Measurements from ENCODE around the gene PSMA6. TPM values are rescaled to one million over a fixed set of nuclear protein-coding genes. Genes with fewer than 3 reads are reported as not detected.

PSMA6 gene
- total RNA-seq, 4 donors from 2014 or later = 62.7 to 175 (median 102) TPM

GRCh38 chr14:35306114-35306513, 13.9 kb downstream of the PSMA6 start:
- H3K4me3 ChIP-seq (ENCODE audit: low read depth, poor library complexity, severe bottlenecking) = no peak overlapping the region
- intact Hi-C loops (cut with DNase I; ENCODE audit: low total_unique reads) = no loop called here
- no peak for DNase-seq (ENCODE audit: low spot score in 2 of 2)
- 91 to 96% methylated on average over 5 of the region's 5 CpGs for WGBS, 2 donors
- no peak for TF ChIP-seq CTCF (IDR thresholded peaks at IDR 0.05)
- TF ChIP-seq POLR2A (IDR thresholded peaks at IDR 0.05) = no peak

GRCh38 chr14:35317820-35318219, 25.6 kb downstream of the PSMA6 start:
- H3K4me3 ChIP-seq (ENCODE audit: low read depth, poor library complexity, severe bottlenecking) = no peak overlapping the region
- WGBS, 2 donors = 97 to 100% methylated on average over 3 of the region's 3 CpGs
- no peak for DNase-seq (ENCODE audit: low spot score in 2 of 2)
- no peak for TF ChIP-seq CTCF (IDR thresholded peaks at IDR 0.05)
- no peak for TF ChIP-seq POLR2A (IDR thresholded peaks at IDR 0.05)
- intact Hi-C loops (cut with DNase I; ENCODE audit: low total_unique reads) = no loop called here

- TF ChIP-seq CTCF (IDR thresholded peaks at IDR 0.05) (no peak), POLR2A (IDR thresholded peaks at IDR 0.05) (no peak)
- intact Hi-C loops (cut with DNase I; ENCODE audit: low total_unique reads) = no loop called here
These were observed 27.3 kb downstream of the PSMA6 start for GRCh38 chr14:35319509-35319908.

GRCh38 chr14:35320472-35320871, 28.3 kb downstream of the PSMA6 start:
- intact Hi-C loops (cut with DNase I; ENCODE audit: low total_unique reads) = no loop called here
- TF ChIP-seq CTCF (IDR thresholded peaks at IDR 0.05) (no peak), POLR2A (IDR thresholded peaks at IDR 0.05) (no peak)
- DNase-seq (ENCODE audit: low spot score in 2 of 2) = no peak
- WGBS, 2 donors = 65 to 73% methylated on average over 2 of the region's 2 CpGs
- H3K4me3 ChIP-seq (ENCODE audit: low read depth, poor library complexity, severe bottlenecking) = no peak overlapping the region

More at GRCh38 chr14:35319509-35319908, 27.3 kb downstream of the PSMA6 start:
- WGBS, 2 donors = 85 to 91% methylated on average over 4 of the region's 4 CpGs
- no peak for DNase-seq (ENCODE audit: low spot score in 2 of 2)
- H3K4me3 ChIP-seq (ENCODE audit: low read depth, poor library complexity, severe bottlenecking) = no peak overlapping the region

- intact Hi-C loops (cut with DNase I; ENCODE audit: low total_unique reads) = no loop called here
- DNase-seq (ENCODE audit: low spot score in 2 of 2) = no peak
- no peak for TF ChIP-seq CTCF (IDR thresholded peaks at IDR 0.05)
- no peak for TF ChIP-seq POLR2A (IDR thresholded peaks at IDR 0.05)
- no peak overlapping the region for H3K4me3 ChIP-seq (ENCODE audit: low read depth, poor library complexity, severe bottlenecking)
- 58 to 76% methylated on average over 1 of the region's 1 CpG for WGBS, 2 donors
These were observed 34.2 kb downstream of the PSMA6 start for GRCh38 chr14:35326375-35326774.
